Measurements from ENCODE around the gene DISP2.

Gene DISP2

DNA sequence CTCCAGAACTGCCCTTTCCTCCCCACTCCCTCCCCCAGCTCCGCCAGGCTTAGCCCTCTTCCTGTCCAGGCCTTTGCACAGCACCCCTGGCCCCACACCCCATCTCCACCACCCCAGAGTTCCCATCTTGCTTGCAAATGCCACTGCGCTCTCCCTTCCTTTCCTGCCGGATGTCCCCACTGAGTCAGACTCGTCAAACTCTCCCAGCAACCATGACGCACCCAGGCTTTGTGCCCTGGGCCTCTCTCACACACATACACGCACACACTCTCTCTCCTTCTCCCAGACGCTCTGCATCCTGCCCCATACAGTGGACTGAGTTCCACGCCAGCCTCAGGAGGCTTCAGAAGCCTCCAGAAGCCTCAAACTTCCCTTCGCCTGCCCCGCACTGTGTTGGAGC, 14.5 kb upstream of the DISP2 start:
- DNase-seq: no peak

DNA sequence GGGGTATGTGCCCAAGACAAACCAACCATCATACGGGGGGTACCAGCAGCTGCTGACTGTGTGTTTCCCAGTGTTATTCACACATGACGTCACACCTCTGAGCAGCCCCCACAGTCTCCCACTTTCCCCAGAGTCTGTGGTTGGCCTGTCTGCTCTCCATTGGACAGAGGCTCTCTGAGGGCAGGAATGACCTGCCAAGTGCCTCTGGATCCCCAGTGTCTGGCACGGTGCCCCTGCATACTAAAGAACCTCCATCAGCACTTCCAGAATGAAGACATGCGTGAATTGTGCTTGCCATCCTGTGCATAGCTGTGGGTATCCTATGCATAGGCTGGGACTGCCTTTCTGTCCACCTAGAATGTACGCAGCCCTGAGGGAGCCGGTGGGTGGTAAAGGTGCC, 13.8 kb upstream of the DISP2 start:
- no peak for DNase-seq

DNA sequence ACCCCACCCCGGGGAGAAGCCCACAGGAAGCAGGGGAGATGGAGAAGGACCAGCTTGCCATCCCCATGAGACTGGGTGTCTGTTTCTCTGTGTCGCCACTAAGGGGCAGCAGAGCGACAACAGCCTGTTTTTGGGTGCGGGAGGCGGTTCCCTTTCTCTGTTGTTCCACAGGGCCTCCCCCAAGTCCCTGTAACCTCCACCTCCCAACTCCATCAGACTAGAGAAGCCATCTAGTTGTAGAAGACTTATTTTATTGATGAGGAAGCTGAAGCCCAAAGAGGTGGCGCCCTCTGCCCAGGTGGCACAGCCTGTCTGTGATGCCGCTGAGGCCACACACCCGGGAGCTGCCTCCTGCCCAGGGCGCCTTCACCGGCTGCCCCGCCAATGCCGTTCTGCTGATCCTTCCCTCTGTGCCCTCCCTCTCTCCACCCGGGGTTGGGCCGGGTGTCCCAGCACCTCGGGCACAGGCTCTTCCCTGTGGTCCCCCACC, 13.3 kb upstream of the DISP2 start:
- peak; percentile 45 to 50 for DNase-seq

DNA sequence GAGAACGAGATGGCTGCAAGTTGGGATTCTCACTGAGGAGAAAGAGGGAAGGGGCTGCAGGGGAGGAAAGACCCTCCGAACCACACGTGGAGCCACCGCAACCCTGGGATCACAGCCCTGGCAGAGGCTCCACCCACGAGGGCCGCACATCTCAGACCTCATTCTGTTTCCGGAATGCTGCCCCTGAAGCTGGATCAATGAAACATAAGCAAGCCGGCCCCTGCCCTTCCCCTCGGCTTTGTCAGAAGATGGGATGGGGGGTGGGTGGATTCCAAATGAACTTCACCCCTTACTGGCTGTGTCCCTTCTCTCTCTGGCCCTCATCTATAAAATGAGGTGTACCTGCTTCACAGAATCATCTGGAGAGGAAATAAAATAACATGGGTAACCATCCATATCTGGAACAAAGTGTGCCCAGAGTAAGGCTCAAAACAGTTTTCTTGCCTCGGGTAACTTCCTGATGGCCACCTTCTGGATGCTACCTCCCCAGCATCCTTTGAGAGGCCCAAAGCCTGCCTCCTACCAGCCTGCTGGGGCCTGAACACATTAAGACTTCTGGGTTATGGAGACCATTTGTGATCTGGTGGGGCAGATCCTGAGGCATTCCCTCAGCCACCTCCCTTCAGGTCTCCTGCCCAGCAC, 12.7 kb upstream of the DISP2 start:
- DNase-seq: no peak

DNA sequence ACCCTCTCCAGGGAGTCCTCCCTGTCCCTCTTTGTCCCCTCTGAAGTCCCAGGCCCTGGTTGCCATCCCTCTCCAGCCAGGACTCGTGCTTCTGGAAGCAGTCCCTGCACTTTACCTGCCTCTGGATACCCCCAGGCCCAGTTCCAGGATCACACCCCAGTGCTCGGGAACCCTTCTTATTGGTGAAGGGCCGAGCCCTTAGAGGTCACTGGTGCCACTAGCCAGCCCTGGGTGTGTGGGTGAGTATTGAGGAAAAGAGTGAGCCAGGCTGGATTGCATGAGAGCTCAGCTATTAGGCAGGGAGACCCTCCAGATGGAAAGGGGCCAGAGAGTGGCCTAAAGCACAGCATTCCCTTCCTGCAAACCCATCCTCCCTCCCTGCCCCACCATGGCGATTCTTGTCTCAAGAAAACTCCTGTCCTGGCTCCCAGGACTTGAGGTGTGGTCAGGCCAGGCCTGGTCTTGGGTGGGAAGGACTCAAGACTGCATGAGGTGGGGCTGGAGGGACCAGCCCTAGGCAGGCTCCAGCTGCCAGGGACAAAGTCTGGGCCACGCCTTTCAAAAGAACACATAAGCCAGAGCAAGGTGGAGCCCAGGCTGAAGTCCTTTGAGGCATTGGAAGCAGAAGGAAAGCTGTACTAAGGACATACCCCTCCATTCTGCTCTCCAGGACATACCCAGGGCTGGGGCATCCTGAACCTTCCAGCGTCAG, 12.0 kb upstream of the DISP2 start:
- DNase-seq: no peak

DNA sequence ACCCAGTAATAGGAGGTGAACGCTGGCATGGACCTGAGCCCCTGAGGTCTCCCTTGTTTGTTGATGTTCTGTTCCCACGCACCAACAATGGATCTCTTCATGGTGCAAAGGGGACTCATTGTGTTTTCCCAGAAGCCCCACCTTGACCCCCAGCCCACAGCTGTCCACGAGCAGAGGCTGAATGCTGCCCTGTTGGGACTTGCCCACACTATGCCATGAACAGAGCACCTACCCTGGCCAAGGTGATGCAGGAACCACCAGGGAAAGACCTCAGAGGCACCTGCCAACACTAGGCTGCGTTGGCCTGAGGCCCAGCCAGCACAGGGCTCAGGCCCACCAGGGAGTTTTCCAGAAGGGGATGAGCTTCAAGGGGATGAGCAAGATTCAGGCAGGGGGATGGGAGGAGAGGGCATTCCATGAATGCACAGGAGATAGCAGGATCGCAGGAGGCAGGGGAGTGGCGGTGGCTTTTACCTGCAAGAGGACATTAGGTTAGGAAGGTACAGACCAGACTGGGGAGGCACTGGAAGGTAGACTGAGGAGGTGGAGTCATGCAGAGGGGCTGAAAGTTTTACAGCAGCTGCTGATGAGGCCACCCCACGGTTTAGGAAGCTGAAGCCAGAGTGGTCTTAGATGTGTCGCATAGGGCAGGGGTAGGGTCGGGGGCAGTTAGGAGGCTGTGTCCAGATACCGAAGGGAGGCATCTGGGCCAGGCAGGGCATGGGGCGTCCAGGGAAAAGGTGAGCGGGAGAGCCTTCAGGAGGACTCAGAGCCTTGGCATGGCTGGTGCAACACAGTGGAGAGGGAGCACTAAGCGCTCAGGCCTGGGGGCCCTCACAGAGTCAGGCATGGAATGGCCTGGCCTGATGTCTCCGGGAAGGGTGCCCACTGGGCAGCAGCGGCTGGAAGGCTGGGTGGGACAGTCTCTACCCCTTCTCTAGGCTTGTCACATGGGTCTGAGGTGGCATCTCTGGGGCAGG, 11.2 kb upstream of the DISP2 start:
- no peak for DNase-seq

DNA sequence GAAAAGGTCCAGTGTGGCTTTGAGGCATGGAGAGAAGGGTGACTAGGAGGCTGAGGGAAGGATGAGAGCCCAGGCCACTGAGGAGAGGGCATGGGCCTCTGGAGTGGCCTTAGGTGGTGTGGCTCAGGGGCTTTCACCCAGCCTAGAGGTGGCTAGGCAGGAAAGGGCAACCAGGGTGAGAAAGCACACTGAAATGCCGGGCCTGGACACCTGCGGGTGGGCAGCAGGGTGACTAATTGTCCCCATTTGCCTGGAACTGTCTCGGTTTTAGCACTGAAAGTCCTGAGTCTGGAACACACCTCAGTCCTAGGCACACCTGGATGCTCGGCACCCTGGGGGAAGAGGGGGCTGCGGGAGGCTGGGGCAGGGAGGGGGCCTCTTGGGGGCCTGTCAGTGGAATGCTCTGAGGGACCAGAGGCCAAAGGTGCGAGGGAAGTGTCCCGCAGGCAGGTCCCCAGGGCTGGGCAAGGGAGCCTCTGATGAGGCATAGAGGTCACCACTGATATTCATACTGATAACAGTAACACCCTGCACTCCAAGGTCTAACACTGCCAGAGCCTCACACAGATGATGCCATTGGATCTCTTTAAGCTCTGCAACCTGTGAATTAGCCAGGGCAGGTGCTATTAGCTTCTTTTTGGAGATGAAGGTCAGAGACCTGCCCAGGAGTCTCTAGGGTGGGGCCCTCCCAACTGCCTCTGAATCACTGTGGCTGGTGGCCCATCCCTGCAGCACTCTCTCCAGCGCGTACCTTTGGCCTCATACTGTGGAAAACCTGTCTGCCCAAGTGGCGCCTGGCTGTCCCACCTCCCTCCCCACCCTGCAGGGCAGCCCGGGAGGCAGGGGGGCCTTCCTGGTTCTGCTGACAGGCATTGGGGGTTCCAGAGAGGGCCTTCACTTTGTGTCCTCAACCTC, 10.2 kb upstream of the DISP2 start:
- DNase-seq: no peak

DNA sequence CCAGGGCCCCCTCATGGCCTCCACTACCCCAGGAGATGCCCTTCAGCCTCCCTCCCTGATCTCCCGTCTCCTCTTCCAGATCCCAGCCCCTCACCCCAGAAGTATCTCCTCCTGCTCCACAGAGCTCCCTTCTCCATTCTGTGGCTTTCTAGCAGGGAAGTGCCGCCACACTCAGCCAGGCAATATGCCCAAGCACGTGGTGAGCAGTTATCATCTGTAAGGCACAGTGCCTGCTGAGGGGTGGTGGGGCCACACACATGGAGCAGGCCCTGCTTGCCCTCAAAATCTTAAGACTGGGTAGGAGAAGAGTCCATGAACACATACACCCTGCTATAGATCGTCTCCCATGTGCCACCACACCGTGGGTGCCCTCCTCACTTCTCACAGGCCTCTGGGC, 9.5 kb upstream of the DISP2 start:
- no peak for DNase-seq

DNA sequence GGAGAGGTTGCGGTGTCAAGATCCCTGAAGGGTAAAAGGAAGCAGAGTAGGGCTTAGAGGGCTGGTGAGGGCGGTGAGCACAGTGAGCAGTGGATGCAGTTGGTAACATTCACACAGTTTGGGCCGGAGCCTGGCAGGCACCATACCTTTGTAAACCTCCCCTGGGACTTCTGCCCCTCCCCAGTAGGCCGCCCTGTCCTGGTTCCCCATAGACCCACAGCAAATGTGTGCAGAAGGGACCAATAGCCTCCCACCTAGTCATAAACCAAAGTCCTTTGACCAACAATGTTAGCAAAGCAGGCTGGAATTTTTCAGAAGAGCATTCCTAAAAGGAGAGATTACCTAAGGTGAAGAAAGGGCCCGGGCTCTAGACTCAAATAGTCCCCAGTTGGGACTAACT, 8.9 kb upstream of the DISP2 start:
- no peak for DNase-seq

DNA sequence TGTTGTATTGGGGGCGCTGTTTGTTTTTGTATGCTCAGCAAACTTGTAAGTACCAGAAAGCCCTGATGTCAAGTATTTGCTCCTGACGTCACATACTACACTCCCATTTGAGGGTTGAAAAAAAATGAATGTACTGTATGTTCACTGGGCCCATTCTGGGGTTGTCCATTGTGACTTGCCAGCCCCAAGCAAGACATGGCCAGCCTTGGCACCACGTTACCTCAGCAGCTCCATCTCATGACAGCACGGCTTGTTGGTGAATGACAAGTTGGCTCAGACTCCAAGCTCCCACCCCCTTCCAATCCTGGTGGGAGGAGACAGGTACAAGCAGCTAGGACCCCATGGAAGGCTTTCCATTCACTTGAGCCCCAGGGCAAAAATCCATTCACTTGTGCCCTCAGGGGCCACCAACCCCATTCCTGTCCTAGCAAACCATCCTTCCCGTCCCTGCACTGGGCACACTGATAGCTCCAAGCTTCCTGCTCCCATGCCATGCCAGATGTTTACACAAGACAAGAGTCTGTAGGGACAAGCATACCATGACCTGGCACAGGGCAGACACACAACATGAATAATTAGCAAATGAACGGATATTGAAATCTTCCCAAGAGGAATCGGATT, 5.6 kb upstream of the DISP2 start:
- DNase-seq: no peak

DNA sequence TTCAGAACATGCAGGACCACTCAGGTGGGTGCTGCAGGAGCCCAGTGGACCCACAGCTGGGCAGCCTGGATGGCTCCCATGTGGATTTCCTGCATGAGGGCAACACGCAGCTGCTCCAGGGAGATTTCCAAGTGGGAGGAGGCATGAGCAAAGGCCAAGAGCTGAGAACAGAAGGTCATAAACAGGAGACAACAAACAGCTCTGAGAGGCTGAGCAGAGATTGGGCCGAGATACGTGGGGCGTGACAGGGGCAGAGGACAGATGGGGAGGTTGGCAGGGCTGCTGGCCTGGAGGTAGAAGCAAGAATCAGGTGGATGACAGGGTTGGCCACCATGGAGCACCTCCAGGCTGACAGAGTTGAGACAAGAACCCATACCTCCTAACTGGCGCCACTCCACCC, 4.3 kb upstream of the DISP2 start:
- DNase-seq: no peak

DNA sequence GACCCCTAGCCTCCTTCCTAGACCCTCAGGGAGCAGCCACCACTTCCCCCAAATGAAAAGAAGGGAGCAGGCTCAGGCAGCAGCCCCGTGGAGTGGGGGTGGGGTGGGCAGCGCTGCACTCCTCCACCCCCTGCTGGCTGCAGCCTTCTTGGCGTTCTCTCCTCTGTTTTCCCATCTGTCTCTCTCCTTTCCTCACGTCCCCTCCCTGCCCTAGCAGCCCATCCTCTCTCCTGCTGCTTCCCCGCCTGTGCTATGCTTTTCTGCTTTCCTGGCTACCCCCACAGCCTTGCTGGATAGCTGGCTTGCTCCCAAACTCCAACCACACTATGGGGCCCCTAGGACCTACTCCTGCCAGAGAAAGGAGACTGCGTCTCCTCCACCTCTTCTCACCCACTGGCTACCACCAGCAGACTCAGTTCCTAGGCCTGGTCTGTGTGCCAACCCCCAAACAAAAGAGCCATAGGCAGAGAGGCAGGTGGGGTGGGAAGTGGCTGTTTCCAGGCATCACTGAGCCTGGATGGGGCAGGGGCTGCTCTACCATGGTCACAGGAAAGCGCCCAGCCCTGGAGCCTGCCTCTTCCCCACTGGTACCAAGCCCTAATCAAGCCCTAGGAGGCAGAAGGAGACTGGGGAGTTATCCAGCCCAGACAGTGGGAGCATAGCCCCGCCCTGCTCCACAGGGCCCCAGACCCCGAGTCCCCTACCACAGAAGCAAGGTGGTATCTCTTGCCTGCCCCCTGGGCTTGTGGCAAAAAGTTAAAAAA, 3.4 kb upstream of the DISP2 start:
- peak in 1 of 2 experiments; percentile 60 for DNase-seq

DNA sequence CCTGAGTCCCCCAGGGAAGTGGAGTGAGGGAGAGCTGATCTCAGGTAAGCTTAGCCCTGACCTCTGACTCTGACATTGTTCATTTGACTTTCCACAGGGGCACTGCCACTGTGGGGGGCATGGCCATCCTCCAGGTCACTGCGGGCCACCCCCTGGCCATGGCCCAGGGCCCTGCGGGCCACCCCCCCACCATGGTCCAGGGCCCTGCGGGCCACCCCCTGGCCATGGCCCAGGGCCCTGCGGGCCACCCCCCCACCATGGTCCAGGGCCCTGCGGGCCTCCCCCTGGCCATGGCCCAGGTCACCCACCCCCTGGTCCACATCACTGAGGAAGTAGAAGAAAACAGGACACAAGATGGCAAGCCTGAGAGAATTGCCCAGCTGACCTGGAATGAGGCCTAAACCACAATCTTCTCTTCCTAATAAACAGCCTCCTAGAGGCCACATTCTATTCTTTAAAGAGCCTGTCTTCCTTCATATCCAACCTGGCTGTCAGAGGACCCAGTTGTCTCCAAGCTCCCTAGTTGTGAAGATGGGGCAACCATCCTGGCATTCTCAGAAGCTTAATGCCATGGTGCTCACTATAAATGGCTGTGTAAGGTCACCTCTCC, 1.9 kb upstream of the DISP2 start:
- DNase-seq: no peak

DNA sequence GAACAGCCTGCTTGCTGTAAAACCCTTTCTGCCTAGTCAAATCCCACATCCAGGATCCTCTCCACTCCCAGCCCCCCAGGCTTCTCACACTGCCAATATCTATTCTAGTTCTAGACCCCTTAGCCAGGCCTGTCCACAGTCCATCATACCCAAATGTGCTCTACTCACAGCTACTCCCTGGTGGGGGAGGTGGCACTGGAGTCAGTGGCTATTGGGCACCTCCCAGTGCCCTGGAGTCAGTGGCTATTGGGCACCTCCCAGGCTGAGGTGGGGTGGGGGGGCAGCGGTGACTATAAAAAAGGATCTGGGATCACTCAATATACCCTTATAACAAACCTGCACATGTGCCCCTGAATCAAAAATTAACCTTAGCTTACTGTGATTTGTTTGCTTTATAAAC, 773 bp upstream of the DISP2 start:
- DNase-seq: no peak

DNA sequence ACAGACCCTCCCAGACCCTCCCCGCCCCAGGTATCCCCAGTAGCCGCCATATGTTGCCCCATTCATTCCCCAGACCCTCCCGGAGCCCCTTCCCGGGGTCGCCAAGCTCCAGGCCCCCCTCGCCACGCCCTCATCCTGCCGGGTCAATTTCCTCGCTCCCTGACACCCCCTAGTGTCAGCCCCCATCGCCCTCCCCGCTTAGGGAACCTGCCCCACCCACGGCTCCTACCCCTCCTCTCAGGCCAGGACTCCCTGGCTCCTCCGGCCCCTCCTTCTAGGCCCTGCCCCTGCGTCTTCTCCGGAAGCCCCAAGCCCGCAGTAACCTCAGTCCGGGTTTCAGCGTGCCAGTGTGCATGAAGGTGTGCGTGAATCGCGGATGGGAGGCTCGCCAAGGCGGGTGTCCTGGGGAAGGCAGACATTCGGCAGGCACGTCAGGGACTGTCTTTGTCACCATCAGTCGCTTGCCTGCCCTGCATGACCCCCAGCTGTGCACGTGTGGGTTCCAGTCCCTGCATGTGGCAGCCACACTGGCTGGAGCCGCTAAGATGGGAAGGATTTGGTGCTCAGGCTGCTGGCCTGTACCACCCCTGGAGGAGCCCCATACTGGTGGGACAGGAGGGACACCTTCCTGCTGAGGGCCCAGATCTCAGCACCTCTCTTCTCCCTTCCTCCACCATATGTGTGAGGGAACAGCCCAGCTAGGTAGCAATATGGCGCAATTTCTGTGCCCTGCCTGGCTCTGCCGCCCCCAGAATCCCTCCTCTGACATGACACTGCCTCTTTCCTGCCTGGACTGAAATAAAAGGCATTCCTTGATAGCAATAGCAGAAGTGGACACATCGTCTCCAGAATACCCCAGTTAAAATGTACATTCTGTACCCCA, 693 bp downstream of the DISP2 start:
- DNase-seq: peak in 1 of 2 experiments; percentile 61

DNA sequence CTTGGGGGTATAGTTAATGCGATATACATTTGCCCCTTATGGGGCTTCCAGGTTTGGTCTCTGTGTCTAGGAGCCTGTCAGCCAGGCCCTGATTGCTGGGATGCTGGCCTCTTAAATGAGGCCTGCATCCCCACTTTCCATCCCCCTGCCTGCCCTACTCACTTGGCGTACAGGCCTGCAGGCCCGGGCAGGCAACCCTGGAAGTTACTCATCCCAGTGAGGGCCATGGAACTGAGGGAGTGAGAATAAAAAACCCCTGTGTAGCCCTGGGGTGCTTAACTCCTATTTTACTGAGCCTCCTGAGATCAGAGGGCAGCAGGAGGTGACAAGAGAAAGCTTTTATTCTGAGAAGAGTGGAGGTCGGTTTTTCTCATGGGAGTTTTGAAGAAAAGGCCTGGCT, 2.0 kb downstream of the DISP2 start:
- DNase-seq: no peak

DNA sequence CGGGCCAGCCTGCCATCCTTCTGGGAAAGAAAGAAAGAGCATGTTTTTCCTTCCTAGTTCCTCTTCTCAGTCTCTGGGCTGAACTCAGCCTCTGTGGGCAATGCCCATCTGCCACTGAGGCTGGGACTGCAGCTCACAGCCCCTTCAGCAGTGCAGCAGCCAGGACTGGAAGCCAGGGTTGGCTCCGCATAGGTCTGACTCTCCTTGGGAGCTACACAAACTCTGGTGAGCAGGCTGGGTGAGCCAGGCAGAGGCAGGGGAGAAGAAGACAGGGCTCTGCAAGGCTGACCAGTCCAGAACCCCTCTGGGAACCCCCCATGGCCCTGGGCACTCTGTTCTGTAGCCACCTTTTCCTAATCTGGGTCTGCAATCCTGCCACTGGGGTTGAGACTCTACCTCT, 3.6 kb downstream of the DISP2 start:
- no peak for DNase-seq

DNA sequence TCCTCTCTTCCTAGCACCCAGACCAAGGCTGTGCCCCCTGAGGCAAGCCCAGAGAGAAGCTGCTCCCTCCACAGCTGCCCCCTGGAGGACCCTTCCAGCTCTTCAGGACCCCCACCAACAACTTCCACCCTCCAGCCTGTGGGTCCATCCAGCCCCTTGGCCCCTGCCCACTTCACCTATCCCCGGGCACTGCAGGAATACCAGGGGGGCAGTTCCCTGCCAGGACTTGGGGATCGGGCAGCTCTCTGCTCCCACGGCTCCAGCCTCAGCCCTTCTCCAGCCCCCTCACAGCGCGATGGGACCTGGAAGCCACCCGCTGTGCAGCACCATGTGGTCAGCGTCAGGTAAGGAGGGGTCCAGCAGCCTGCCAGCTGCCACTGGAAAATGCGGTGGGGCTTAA, 5.6 kb downstream of the DISP2 start:
- no peak for DNase-seq

DNA sequence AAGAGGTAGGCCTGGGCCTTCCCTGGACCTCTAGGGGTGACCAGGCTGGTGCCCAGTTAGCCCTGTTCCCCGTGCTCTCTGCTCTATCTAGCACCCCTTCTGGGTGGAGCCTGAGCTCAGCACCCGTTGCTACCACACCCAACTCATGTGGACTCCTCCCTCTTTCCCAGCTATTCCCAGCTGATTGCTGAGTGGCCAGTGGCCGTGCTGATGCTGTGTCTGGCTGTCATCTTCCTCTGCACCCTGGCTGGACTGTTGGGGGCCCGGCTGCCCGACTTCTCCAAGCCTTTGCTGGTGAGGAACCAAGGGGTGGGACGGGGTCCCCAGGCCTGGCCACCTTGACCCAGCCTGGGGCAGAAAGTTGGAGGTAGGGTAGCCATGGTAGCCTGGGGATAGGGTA, 6.2 kb downstream of the DISP2 start:
- DNase-seq: no peak

DNA sequence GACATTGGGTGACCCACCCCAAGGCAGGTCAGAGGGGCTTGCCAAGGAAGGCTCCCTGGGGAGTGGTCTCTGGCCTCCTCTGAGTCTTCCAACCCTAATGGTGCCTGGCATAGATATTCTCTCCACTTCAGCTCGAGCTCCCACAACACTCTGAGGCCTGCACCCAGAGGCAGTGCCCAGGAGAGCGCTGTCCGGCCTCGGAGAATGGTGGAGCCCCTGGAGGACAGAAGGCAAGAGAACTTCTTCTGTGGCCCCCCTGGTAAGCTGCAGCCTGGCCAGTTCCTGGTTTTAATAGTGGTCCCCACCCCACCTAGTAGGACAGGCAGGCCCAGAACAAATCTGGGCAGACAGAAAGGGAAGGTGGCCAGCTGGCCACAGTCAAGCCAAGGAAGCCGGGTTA, 7.0 kb downstream of the DISP2 start:
- no peak for DNase-seq

Measured in NCI-H2081 (cell line).